ENCODE data around the gene ACTMAP. TPM values are rescaled to one million over a fixed set of nuclear protein-coding genes. Genes with fewer than 3 reads are reported as not detected.

The ACTMAP gene
- total RNA-seq, 4 donors from 2014 or later: 1.3 to 8.3 (median 4.5) TPM

DNA sequence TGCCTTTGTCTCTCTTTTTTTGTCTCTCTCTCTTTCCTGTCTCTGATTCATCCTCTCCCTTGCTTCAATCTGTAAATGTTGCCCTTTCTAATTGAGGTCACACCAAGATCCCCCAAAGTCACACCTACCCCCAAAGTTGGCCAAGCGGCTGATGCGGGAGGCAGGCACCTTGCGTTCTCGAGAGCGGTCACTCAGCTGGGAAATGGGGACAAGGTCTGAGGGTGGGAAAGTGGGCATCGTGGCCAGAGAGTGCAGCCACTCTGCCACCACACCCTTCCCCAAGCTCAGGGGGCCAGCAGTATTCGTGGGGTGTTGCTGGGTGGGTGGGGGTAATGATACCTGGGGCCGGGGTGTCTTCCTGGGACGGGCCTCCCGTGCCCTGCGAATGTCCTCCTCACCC is 36.3 kb downstream of the ACTMAP start:
- no peak for TF ChIP-seq CTCF (IDR thresholded peaks at IDR 0.05; ENCODE audit: low read depth)

DNA sequence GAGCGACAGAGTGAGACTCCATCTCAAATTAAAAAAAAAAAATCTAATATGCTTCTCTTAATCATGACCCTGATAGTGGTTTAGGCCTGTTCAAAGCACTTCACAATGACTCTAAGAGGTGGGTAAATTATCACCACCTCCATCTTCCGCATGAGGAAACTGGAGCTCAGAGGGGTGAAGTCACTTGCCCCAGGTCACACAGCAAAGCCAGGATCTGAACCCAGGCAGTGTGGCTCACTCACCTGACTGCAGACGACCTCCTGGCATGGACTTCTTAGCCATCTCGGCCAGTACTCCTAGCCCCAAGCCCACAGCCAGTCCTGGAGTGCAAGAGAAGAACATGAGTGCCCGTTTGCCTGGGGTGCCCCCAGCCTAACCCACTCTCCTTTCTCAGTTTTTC is 40.5 kb downstream of the ACTMAP start:
- no peak for TF ChIP-seq CTCF (IDR thresholded peaks at IDR 0.05; ENCODE audit: low read depth)

GRCh38 chr19:40707615-40708014 is 42.7 kb downstream of the ACTMAP start:
- no peak for TF ChIP-seq CTCF (IDR thresholded peaks at IDR 0.05; ENCODE audit: low read depth)

DNA sequence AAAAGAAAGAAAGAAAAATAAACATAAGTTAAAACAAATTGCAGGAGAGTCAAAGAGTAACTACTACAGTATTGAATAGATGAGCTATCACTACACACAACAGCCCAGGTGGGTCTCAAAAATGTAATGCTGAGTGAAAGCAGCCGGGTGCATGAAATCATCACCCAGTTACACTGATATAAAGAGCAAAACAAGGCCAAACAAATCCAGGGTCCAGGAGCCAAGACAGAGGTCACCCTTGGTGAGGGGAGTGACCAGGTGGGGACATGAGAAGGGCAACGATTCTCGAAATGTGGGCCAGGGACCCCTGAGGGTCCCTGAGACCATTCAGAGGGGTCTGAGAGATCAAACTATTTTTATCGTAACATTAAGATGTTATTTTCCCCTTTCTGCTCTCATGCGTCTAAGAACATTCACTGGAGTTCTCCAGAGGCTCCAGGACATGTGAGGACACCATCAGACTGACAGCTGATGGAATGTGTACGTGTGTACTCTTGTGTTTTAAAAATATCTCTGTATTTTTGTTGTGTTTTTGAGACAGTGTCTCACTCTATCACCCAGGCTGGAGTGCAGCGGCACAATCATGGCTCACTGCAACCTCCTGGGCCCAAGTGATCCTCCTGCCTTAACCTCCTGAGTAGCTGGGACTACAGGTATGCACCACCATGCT is 44.2 kb downstream of the ACTMAP start:
- no peak for TF ChIP-seq CTCF (IDR thresholded peaks at IDR 0.05; ENCODE audit: low read depth)

DNA sequence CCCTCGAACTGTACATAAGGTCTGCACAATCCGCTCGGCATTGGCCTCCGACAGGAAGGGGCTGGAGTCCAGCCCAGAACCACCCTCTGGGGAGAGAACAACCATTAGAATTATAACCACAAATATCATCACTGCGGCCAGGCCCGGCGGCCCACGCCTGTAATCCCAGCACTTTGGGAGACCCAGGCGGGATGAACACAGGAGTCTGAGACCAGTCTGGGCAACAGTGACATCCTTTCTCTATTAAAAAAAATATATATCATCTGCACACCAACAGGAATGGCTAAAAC is 45.0 kb downstream of the ACTMAP start:
- TF ChIP-seq CTCF (IDR thresholded peaks at IDR 0.05; ENCODE audit: low read depth): no peak

DNA sequence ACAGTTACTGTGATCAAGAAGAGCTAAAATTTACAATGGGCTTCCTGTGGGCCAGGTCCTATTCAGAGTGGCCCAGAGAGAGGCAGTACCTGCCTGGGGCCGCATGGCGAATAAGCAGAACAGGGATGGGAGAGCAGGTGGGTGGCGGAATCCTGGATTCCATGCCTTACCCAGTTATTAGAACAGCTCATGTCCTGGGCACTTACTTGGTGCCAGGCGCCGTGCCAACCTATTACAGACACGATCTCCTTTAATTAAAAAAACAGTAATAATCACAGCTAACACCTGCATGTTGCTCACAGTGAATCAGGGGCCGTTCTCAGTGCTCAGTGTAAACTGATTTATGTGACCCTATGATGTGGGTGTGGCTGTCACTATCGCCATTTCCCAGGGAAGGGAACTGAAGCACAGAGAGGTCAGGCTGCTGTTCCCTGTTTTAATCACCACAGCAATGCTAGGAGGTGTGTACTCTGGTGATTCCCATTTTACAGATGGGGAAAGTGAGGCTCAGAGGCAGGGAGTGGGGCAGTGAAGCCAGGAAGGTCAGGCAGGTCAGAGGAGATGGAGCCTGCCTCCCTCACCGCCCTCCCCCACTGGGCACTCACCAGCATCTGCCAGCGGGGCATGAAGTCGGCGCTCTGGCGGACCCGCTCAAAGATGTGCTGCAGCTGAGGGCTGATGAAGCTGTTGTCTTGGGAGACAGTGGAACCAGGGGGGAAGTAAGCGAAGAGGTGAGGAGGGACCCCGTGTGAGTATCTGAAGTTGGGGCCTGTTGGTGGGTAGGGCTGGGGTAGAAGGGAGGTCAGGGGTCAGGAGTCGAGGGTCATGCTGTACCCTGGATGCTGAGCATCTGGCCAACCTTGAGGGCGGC is 45.6 kb downstream of the ACTMAP start:
- TF ChIP-seq CTCF (IDR thresholded peaks at IDR 0.05; ENCODE audit: low read depth): no peak

- no peak for TF ChIP-seq CTCF (IDR thresholded peaks at IDR 0.05; ENCODE audit: low read depth)
Measured at GRCh38 chr19:40703029-40703755, 47.1 kb downstream of the ACTMAP start.
